ENCODE results near the gene AEBP2.

The AEBP2 gene

GRCh38 chr12:19533567-19533966 lies 94.3 kb downstream of the AEBP2 start:
- H3K4me2 ChIP-seq (ENCODE audit: low read length): no peak overlapping the region
- no peaks in the 10 kb centered on the region for H3K4me1 ChIP-seq
- H3K27me3 ChIP-seq (ENCODE audit: control insufficient read depth, insufficient read depth, low read length): no peaks in the 10 kb centered on the region
- H3K4me3 ChIP-seq (ENCODE audit: low read depth, low read length): no peak overlapping the region
- no peaks in the 10 kb centered on the region for H3K36me3 ChIP-seq (ENCODE audit: control insufficient read depth, insufficient read depth, low read length)
- H3K9ac ChIP-seq: no peak overlapping the region
- no peaks in the 10 kb centered on the region for H3K9me3 ChIP-seq (ENCODE audit: control insufficient read depth, low read length)
- H3K27ac ChIP-seq: no peak overlapping the region
- no peak for TF ChIP-seq CTCF (IDR thresholded peaks at IDR 0.05)
- H2AFZ ChIP-seq: no peak overlapping the region
- H3K79me2 ChIP-seq: no peaks in the 10 kb centered on the region

GRCh38 chr12:19539071-19539470 lies 99.8 kb downstream of the AEBP2 start:
- no peak overlapping the region for H2AFZ ChIP-seq
- no peak overlapping the region for H3K9ac ChIP-seq
- H3K9me3 ChIP-seq (ENCODE audit: control insufficient read depth, low read length): no peaks in the 10 kb centered on the region
- no peak overlapping the region for H3K27ac ChIP-seq
- TF ChIP-seq CTCF (IDR thresholded peaks at IDR 0.05): no peak
- no peak overlapping the region for H3K4me2 ChIP-seq (ENCODE audit: low read length)
- H3K36me3 ChIP-seq (ENCODE audit: control insufficient read depth, insufficient read depth, low read length): no peaks in the 10 kb centered on the region
- H3K79me2 ChIP-seq: no peaks in the 10 kb centered on the region
- H3K27me3 ChIP-seq (ENCODE audit: control insufficient read depth, insufficient read depth, low read length): no peaks in the 10 kb centered on the region
- no peaks in the 10 kb centered on the region for H3K4me1 ChIP-seq
- no peak overlapping the region for H3K4me3 ChIP-seq (ENCODE audit: low read depth, low read length)

GRCh38 chr12:19539836-19540235 lies 100.5 kb downstream of the AEBP2 start:
- H3K9me3 ChIP-seq (ENCODE audit: control insufficient read depth, low read length): no peaks in the 10 kb centered on the region
- H3K4me3 ChIP-seq (ENCODE audit: low read depth, low read length): no peak overlapping the region
- H3K4me2 ChIP-seq (ENCODE audit: low read length): no peak overlapping the region
- H3K36me3 ChIP-seq (ENCODE audit: control insufficient read depth, insufficient read depth, low read length): no peaks in the 10 kb centered on the region
- H3K27ac ChIP-seq: no peak overlapping the region
- H3K4me1 ChIP-seq: no peaks in the 10 kb centered on the region
- H3K9ac ChIP-seq: no peak overlapping the region
- TF ChIP-seq CTCF (IDR thresholded peaks at IDR 0.05): no peak
- no peaks in the 10 kb centered on the region for H3K27me3 ChIP-seq (ENCODE audit: control insufficient read depth, insufficient read depth, low read length)
- no peak overlapping the region for H2AFZ ChIP-seq
- no peaks in the 10 kb centered on the region for H3K79me2 ChIP-seq

GRCh38 chr12:19542606-19543005 lies 103.3 kb downstream of the AEBP2 start:
- Histone ChIP-seq H3K27me3 (ENCODE audit: control insufficient read depth, insufficient read depth, low read length) (no peaks in the 10 kb centered on the region), H3K27ac (no peak overlapping the region), H3K9ac (no peak overlapping the region), H3K79me2 (no peaks in the 10 kb centered on the region), H2AFZ (no peak overlapping the region), H3K4me3 (ENCODE audit: low read depth, low read length) (no peak overlapping the region), H3K4me2 (ENCODE audit: low read length) (no peak overlapping the region), H3K36me3 (ENCODE audit: control insufficient read depth, insufficient read depth, low read length) (no peaks in the 10 kb centered on the region), H3K4me1 (no peaks in the 10 kb centered on the region), H3K9me3 (ENCODE audit: control insufficient read depth, low read length) (no peaks in the 10 kb centered on the region)
- TF ChIP-seq CTCF (IDR thresholded peaks at IDR 0.05): no peak

GRCh38 chr12:19544353-19544752 lies 105.1 kb downstream of the AEBP2 start:
- H3K4me3 ChIP-seq (ENCODE audit: low read depth, low read length): no peak overlapping the region
- no peak overlapping the region for H2AFZ ChIP-seq
- H3K36me3 ChIP-seq (ENCODE audit: control insufficient read depth, insufficient read depth, low read length): no peaks in the 10 kb centered on the region
- no peaks in the 10 kb centered on the region for H3K27me3 ChIP-seq (ENCODE audit: control insufficient read depth, insufficient read depth, low read length)
- H3K4me2 ChIP-seq (ENCODE audit: low read length): no peak overlapping the region
- H3K9ac ChIP-seq: no peak overlapping the region
- H3K79me2 ChIP-seq: no peaks in the 10 kb centered on the region
- no peak overlapping the region for H3K27ac ChIP-seq
- TF ChIP-seq CTCF (IDR thresholded peaks at IDR 0.05): no peak
- H3K9me3 ChIP-seq (ENCODE audit: control insufficient read depth, low read length): no peaks in the 10 kb centered on the region
- no peaks in the 10 kb centered on the region for H3K4me1 ChIP-seq
